ENCODE measurements around the gene TNIK.

DNA sequence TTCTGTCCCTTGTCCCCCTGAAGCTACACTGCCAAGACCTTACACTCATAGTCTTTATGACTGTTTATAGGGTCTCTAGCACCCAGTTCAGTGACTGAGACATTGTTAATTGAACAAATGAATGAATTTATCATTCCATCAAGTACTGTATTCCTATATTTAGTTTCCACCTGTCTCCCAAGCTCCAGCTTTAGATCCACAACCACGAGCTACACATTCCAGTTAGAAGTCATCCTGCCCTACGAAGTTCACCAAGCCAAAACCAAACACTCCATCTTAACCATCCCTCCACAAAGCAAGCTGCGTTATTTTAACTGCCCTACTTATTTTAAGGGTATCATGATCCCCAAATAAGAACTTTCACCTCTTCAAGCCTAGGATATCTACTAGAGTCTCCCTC lies 31.3 kb downstream of the TNIK start:
- TF ChIP-seq, protein P1, sequence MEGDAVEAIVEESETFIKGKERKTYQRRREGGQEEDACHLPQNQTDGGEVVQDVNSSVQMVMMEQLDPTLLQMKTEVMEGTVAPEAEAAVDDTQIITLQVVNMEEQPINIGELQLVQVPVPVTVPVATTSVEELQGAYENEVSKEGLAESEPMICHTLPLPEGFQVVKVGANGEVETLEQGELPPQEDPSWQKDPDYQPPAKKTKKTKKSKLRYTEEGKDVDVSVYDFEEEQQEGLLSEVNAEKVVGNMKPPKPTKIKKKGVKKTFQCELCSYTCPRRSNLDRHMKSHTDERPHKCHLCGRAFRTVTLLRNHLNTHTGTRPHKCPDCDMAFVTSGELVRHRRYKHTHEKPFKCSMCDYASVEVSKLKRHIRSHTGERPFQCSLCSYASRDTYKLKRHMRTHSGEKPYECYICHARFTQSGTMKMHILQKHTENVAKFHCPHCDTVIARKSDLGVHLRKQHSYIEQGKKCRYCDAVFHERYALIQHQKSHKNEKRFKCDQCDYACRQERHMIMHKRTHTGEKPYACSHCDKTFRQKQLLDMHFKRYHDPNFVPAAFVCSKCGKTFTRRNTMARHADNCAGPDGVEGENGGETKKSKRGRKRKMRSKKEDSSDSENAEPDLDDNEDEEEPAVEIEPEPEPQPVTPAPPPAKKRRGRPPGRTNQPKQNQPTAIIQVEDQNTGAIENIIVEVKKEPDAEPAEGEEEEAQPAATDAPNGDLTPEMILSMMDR (conservative IDR thresholded peaks at IDR 0.05; ENCODE audit: low read length) = no peak
- no peak for TF ChIP-seq EZH2phosphoT487 (IDR thresholded peaks at IDR 0.05; ENCODE audit: borderline replicate concordance)

All from Loucy (cell line).